Glomerular visceral epithelial cell (primary cell): ENCODE results near the gene PTGR1.
A peak's percentile ranks its signal among the peaks of the same experiment; 100 is the strongest.
"Not testable (repeated sequence)": the region's sequence is repeated elsewhere in the genome, so short reads cannot be mapped to it uniquely, and the experiment has no call there.

Source experiments
- DNase-seq: peaks from one replicate; pipeline ENCODE4 v3.0.0-alpha.2; 2016; ENCODE audit errors: extremely low spot score

PTGR1 gene

DNA sequence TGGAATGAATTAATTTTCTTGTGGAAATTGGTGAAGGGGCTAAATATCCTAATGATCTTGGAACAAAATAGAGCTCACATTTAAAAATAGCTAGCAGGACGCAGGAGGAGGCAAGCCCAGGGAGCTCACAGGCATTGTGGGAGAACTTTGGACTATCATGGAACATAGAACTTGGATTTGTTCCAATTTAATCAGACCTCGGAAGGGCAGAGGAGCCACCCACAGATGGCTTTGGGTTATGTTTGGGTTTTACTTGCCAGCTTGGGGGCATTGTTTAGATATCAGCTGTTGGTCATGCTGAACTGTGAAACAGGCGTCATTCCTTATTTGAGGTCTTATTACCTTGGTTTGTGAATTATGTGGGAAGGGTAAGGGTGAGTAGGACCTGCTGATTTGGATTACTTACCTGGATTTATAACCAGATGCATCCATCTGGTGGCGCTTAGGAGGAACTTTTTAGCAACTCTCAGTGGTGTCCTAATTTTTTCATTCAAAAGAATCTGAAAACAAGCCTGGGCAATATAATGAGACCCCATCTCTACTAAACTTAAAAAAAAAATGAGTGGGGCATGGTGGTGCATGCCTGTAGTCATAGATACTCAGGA lies 14.1 kb upstream of the PTGR1 start:
- no peak for DNase-seq

DNA sequence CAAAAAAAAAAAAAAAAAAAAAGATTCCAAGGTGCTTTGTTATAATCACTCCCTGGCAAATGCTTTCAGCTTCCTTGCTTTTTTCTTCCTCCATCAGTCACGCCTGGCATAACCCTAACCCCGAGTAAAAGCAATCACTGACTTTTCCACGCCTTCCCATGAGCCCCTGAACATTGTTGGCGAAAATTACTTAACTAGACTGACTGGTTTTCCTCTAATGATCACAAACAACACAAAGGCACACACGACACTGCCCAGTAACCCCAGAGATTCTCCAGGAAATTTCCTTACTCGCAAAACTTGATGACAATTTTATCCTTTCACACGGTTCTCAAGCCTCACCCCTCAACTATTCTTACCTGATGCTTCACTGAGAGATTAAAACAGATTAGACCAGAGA lies 11.4 kb upstream of the PTGR1 start:
- DNase-seq, result no peak

- no peak for DNase-seq
Observed at GRCh38 chr9:111610149-111610548, 10.7 kb upstream of the PTGR1 start.

DNA sequence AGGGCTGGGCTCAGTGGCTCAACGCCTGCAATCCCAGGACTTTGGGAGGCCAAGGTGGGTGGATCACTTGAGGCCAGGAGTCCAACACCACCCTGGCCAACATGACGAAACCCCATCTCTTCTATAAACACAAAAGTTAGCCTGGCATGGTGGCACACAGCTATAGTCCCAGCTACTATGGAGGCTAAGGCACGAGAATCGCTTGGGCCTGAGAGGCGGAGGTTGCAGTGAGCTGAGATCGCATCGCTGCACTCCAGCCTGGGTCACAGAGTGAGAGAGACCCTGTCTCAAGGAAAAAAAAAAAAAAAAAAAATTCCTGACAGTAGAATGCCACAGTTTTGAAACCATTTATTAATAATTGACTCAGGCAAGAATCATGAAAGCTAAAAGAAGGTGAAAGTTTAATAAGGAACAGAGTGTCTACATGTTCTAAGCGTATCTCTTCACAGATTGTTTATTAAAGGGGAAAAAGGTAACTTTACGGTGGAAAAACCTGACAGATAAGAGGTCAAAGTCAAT lies 5.7 kb upstream of the PTGR1 start:
- DNase-seq, result no peak

- no peak for DNase-seq
Observed at GRCh38 chr9:111604054-111604615, 4.7 kb upstream of the PTGR1 start.

DNA sequence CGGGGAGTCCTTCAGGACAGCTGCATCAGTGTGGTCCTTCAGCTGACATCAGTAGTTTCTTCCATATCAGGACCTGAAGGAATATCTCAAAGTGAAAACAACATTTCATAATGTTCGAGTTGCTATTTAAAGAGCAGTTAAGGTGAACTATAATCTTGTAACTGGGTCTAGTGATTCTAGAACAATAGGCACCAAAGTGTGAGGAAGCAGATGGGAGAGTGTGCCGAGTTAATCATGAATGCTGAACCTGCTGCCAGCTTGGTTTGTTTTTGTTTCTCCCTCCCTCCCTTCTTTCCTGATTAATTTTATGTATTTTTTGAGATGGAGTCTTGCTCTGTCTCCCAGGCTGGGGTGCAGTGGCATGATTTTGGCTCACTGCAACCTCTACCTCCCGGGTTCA lies 3.6 kb upstream of the PTGR1 start:
- no peak for DNase-seq

DNA sequence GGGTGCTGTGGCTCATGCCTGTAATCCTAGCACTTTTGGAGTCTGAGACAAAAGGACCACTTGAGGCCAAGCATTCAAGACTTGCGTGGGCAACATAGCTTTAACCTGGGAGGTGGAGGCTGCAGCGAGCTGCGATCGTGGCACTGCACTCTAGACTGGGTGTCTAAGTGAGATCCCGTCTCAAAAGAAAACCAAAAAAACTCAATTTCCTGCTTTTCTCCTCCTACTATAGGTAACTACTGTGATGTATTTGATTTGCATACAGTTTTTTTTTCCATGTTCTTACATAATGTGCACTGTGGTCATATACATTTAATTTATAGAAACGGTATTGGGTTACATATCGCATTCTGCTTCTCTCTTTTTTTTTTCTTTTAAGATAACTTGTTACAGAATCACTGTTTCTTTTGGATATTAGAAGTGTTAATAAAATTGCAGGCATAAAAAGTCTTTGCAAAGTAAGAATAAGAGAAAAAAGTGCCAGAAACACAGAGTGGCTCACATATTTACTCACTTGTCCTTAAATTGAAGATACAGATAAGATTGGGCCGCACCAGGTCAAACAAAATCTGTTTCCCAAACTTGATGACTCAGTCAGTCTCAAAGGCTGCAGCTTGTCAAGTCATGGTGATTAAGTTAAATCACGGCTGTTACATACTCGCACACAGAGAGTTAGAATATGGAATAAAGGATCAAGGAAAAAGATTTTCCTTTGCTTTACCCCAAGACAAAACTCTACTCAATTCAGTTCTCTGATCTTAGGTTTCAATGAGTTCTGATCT lies 2.0 kb upstream of the PTGR1 start:
- DNase-seq, result no peak

DNA sequence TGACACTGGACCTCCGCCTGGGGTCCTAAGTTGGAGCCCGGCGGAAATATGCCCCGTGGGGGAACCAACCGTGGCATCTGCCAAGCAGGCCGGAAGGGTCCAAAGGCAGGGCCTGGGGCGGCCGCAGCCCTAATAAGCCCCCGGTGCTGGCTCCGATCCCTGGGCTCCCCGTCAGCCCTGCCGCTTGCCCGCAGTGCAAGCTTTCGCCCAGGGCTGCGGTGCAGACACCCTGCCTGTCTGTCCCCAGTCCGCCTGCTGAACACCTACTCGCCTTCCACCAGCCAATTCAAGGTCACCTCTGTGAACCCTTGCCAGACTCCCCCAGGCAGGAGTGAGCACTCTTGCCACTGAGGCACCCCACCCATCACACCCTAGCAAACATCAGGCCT lies 502 bp upstream of the PTGR1 start:
- no peak for DNase-seq

GRCh38 chr9:111598733-111599091 lies 735 bp downstream of the PTGR1 start:
- DNase-seq, result peak; percentile 26

DNA sequence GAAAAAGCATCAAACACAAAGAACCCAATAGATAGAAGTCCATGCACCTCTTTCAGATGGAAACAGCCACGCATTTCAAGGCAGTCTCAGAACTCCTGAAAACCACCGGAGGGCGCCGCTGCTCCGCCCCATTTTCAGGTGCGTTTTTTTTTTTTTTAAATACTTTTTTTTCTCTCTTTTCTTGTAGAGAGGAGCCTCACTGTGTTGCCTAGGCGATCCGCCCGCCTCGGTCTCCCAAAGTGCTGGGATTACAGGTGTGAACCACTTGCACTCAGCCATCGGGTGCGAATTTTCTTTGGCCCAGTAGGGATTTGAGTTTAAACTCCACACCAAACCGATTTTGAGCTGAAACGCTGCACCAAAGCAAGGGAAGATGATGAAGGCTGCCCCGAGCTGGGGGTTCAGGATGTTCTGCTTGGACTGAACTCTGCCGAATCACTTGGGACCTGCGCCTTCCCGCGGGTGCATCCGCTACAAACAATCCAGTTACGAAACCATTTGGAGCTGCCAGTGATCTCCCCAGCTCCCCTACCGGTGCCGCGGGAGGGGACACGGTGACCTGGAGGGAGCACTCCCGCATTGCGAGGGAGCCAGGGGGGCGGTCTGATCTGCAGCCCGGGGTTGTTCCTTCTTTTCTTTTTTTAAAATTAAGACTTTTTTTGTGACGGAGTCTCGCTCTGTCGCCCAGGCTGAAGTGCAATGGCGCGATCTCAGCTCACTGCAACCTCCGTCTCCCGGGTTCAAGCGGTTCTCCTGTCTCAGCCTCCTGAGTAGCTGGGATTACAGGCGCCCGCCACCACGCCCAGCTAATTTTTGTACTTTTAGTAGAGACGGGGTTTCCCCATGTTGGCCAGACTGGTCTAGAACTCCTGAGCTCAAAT lies 1.4 kb downstream of the PTGR1 start:
- peak; percentile 80 for DNase-seq

DNA sequence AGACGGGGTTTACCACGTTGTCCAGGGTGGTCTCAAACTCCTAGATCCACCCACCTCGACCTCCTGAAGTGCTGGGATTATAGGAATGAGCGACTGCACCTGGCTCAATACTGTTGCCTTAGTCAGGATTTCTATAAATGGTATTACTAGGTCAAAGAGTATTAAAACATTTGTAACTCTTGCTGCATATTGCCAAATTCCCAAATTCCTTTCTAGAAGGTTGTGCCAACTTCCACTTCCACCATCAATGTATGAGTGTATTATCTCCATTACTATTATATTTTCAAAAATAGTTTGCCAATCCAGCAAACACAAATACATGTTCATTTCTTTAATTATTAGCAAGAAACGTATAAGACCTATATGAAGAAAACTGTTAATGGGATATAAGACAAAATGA lies 10.6 kb downstream of the PTGR1 start:
- no peak for DNase-seq

GRCh38 chr9:111586378-111586777 lies 13.1 kb downstream of the PTGR1 start:
- DNase-seq, result no peak

DNA sequence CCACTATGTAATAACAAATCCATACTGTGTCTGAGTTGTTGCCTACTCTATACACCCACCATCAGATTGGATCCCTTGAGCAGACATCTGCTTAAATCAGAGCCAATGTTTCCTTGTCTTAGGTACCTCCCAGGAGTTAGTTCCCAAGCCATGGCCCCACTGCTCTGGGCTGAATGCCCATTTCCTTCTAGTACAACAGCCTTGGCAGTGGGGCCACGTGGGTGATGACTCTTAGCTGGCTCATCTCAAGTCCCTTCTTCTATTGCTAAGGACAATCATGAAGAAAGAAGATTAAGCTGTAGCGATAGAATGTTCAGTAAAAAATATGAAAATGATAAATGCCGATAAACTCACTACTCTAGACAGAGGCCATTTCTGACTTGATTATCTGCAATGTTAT lies 16.6 kb downstream of the PTGR1 start:
- peak; percentile 28 for DNase-seq

GRCh38 chr9:111572950-111573604 lies 26.4 kb downstream of the PTGR1 start:
- no peak for DNase-seq

- DNase-seq, result not testable (repeated sequence)
Observed at GRCh38 chr9:111568127-111568526, 31.3 kb downstream of the PTGR1 start.

DNA sequence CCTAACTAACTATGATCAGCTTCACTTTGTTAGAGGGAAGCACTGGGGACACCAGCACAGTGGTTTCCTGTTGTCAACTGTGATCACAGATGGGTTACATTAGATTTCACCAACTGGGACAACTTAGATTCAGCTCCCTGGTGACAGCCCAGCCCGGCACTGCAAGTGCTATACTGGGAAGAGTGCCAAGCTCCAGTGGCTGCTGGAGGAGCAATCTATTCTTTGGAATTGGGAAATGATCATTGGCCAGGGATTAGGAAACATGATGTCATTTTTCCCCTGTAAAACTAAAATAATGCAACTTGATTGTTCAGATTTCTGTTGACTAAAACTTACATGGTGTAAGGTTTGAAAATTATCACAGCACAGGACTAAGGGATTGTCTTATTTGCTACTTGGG lies 33.2 kb downstream of the PTGR1 start:
- no peak for DNase-seq

DNA sequence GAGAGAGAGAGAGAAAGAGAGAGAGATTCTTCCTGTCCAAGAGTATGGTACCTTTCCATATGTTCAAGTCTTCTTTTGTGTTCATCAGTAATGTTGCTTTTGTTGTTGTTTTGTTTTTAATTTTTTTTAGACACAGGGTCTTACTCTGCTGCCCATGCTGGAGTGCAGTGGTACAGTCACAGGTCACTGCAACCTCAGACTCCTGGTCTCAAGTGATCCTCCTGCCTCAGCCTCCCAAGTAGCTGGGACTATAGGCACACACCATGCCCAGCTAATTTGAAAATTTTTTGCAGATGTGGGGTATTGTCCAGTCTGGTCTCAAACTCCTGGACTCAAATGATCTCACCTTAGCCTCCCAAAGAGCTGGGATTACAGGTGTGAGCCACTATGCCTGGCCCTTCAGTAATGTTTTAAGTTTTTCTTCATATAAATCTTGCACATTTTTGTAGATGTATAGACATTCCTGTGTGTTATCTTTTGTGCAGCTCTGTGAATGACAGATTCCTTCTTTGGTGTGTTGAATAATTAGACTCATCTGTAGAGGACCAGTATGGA lies 38.2 kb downstream of the PTGR1 start:
- DNase-seq, result no peak

GRCh38 chr9:111559000-111559610 lies 40.3 kb downstream of the PTGR1 start:
- DNase-seq, result peak; percentile 74

- DNase-seq, result not testable (repeated sequence)
Observed at GRCh38 chr9:111555425-111555824, 44.0 kb downstream of the PTGR1 start.

GRCh38 chr9:111548623-111549022 lies 50.8 kb downstream of the PTGR1 start:
- DNase-seq, result no peak
